Neutrophil (primary cell): ENCODE data around the gene RFNG.

Source experiments
- H3K27ac ChIP-seq: fragments of 200-600 bp; sonication (generic); 2 replicates; pipeline ENCODE4 v1.5.1; 2016; ENCODE audit warnings: mild to moderate bottlenecking, moderate library complexity
- H3K27me3 ChIP-seq: fragments of 200-600 bp; sonication (generic); 2 replicates; pipeline ENCODE4 v1.6.0; 2016; ENCODE audit warnings: mild to moderate bottlenecking
- H3K36me3 ChIP-seq: fragments of 200-600 bp; sonication (generic); 2 replicates; pipeline ENCODE4 v1.5.1; 2017
- H3K4me1 ChIP-seq, 2 experiments: fragments of 200-600 bp in 1 of 2; sonication (generic) in 1 of 2; 1 replicate in 1 of 2; 2 replicates in 1 of 2; pipeline versions ENCODE4 v1.5.1 to v1.6.1; 2013 to 2016; ENCODE audit warnings: low read depth in 1 of 2, low read length in 1 of 2, mild to moderate bottlenecking in 1 of 2, moderate library complexity in 1 of 2; ENCODE audit not compliant: control insufficient read depth in 1 of 2, insufficient read depth in 1 of 2
- H3K4me3 ChIP-seq, 2 experiments: fragments of 200-600 bp in 1 of 2; sonication (generic) in 1 of 2; 1 replicate in 1 of 2; 2 replicates in 1 of 2; pipeline ENCODE4 v1.5.1; 2013 to 2016; ENCODE audit warnings: low read depth in 1 of 2, low read length in 1 of 2, mild to moderate bottlenecking in 1 of 2, moderate library complexity in 1 of 2
- H3K9me3 ChIP-seq: fragments of 200-600 bp; sonication (generic); 2 replicates; pipeline ENCODE4 v1.5.1; 2016
- TF ChIP-seq, protein P1 (sequence below): fragments of 200-600 bp; sonication (generic); IDR thresholded peaks from 2 replicates; pipeline ENCODE4 v1.5.1; 2016; ENCODE audit warnings: antibody characterized with exemption

The RFNG gene

GRCh38 chr17:82007228-82007494, 44.5 kb downstream of the RFNG start:
- Histone ChIP-seq H3K9me3 (no peaks in the 10 kb centered on the region), H3K4me3 (no peak overlapping the region), H3K27ac (no peak overlapping the region), H3K27me3 (no peaks in the 10 kb centered on the region), H3K36me3 (peaks cover 10% of the 10 kb centered on the region), H3K4me1 (no peaks in the 10 kb centered on the region)
- TF ChIP-seq, protein P1, sequence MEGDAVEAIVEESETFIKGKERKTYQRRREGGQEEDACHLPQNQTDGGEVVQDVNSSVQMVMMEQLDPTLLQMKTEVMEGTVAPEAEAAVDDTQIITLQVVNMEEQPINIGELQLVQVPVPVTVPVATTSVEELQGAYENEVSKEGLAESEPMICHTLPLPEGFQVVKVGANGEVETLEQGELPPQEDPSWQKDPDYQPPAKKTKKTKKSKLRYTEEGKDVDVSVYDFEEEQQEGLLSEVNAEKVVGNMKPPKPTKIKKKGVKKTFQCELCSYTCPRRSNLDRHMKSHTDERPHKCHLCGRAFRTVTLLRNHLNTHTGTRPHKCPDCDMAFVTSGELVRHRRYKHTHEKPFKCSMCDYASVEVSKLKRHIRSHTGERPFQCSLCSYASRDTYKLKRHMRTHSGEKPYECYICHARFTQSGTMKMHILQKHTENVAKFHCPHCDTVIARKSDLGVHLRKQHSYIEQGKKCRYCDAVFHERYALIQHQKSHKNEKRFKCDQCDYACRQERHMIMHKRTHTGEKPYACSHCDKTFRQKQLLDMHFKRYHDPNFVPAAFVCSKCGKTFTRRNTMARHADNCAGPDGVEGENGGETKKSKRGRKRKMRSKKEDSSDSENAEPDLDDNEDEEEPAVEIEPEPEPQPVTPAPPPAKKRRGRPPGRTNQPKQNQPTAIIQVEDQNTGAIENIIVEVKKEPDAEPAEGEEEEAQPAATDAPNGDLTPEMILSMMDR: no peak

- TF ChIP-seq, protein P1: no peak
- Histone ChIP-seq H3K4me1 (no peaks in the 10 kb centered on the region), H3K27ac (no peak overlapping the region)
Observed at GRCh38 chr17:82006468-82007227, 45.0 kb downstream of the RFNG start.

DNA sequence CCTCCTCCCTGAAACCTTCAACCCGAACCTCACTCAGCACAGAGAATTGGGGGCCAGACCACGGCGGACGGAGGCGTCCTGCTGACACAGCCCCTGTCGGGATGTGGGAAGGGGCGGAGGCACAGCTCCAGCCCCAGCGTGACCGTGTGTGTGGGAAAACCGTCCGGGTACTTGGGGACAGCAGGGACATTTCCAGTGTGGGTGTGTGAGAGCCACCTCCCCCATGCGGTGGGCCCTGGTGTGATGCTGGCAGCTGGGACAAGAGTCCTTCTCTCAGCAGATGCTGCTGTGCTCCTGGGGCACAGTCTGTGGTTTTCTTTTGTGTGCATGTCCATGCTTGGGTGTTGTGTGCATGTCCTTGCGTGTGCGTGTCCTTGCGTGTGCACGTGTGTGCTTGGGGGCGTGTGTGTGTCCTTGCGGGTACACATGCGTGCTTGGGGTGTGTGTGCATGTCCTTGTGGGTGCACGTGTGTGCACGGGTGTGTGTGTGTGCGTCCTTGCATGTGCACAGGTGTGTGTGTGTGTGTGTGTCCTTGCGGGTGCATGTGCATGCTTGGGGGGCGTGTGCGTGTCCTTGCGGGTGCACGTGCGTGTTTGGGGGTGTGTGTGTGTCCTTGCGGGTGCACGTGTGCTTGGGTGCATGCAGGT, 45.8 kb downstream of the RFNG start:
- Histone ChIP-seq H3K9me3 (no peaks in the 10 kb centered on the region), H3K27me3 (no peaks in the 10 kb centered on the region), H3K27ac (no peak overlapping the region), H3K36me3 (no peaks in the 10 kb centered on the region), H3K4me3 (no peak overlapping the region), H3K4me1 (no peaks in the 10 kb centered on the region)
- TF ChIP-seq, protein P1: no peak

More at GRCh38 chr17:82006468-82007227, 45.0 kb downstream of the RFNG start:
- H3K4me3 ChIP-seq: no peak overlapping the region
- no peaks in the 10 kb centered on the region for H3K27me3 ChIP-seq
- H3K36me3 ChIP-seq: peaks cover 4% of the 10 kb centered on the region
- no peaks in the 10 kb centered on the region for H3K9me3 ChIP-seq

GRCh38 chr17:82004517-82005455, 46.8 kb downstream of the RFNG start:
- H3K4me1 ChIP-seq: no peaks in the 10 kb centered on the region
- no peak overlapping the region for H3K27ac ChIP-seq
- TF ChIP-seq, protein P1: no peak
- H3K4me3 ChIP-seq: no peak overlapping the region
- no peaks in the 10 kb centered on the region for H3K36me3 ChIP-seq
- H3K9me3 ChIP-seq: no peaks in the 10 kb centered on the region
- H3K27me3 ChIP-seq: no peaks in the 10 kb centered on the region

GRCh38 chr17:82003411-82004381, 47.9 kb downstream of the RFNG start:
- no peaks in the 10 kb centered on the region for H3K27me3 ChIP-seq
- no peak overlapping the region for H3K4me3 ChIP-seq
- no peaks in the 10 kb centered on the region for H3K9me3 ChIP-seq
- no peaks in the 10 kb centered on the region for H3K4me1 ChIP-seq
- no peak overlapping the region for H3K27ac ChIP-seq
- H3K36me3 ChIP-seq: no peaks in the 10 kb centered on the region
- TF ChIP-seq, protein P1: no peak
